ENCODE measurements around the gene ZNF469.

The ZNF469 gene
- total RNA-seq: 3.0 reads per million, percentile 10 among the genes with 10 or more reads in this experiment

GRCh38 chr16:88382491-88383400, at the start of gene ZNF469:
TSS of gene ZNF469 (plus strand) at chr16:88382959. CDS start at chr16:88427471, 44,512 bp downstream.
- DNase-seq: no peak

GRCh38 chr16:88333848-88334777, 48.6 kb upstream of the ZNF469 start:
- no peak for DNase-seq

GRCh38 chr16:88334778-88335720, 47.7 kb upstream of the ZNF469 start:
- DNase-seq: no peak

- no peak for DNase-seq
Observed at GRCh38 chr16:88337021-88337420, 45.7 kb upstream of the ZNF469 start.

GRCh38 chr16:88337538-88337937, 45.2 kb upstream of the ZNF469 start:
- DNase-seq: no peak

GRCh38 chr16:88338111-88338510, 44.6 kb upstream of the ZNF469 start:
- DNase-seq: no peak

- no peak for DNase-seq
Observed at GRCh38 chr16:88338896-88339295, 43.9 kb upstream of the ZNF469 start.

GRCh38 chr16:88339930-88340754, 42.6 kb upstream of the ZNF469 start:
- no peak for DNase-seq

- no peak for DNase-seq
Observed at GRCh38 chr16:88340755-88341150, 42.0 kb upstream of the ZNF469 start.

GRCh38 chr16:88341551-88342290, 41.0 kb upstream of the ZNF469 start:
- no peak for DNase-seq

GRCh38 chr16:88342491-88342890, 40.3 kb upstream of the ZNF469 start:
- DNase-seq: no peak

GRCh38 chr16:88343271-88343791, 39.4 kb upstream of the ZNF469 start:
- no peak for DNase-seq

- no peak for DNase-seq
Observed at GRCh38 chr16:88344411-88345030, 38.2 kb upstream of the ZNF469 start.

- DNase-seq: no peak
Observed at GRCh38 chr16:88345031-88345720, 37.6 kb upstream of the ZNF469 start.

GRCh38 chr16:88345721-88346560, 36.8 kb upstream of the ZNF469 start:
- DNase-seq: no peak

GRCh38 chr16:88346680-88347505, 35.9 kb upstream of the ZNF469 start:
- no peak for DNase-seq
